Osteoblast (primary cell): Measurements from ENCODE around the gene PRPSAP1. TPM values are rescaled to one million over a fixed set of nuclear protein-coding genes. Genes with fewer than 3 reads are reported as not detected.
A peak's percentile ranks its signal among the peaks of the same experiment; 100 is the strongest.

Experiments used
- DNase-seq: peaks from one replicate; pipeline ENCODE4 v3.0.0; 2011; ENCODE audit warnings: low spot score, mixed read lengths; ENCODE audit not compliant: insufficient read length; ENCODE audit errors: missing footprints
- H2AFZ ChIP-seq: 2 replicates; pipeline ENCODE4 v1.6.0; 2011; ENCODE audit warnings: mild to moderate bottlenecking, low read length
- H3K27ac ChIP-seq: 2 replicates; pipeline ENCODE4 v1.5.1; 2011; ENCODE audit warnings: mild to moderate bottlenecking, low read depth, low read length, moderate library complexity
- H3K27me3 ChIP-seq: 2 replicates; pipeline ENCODE4 v1.6.0; 2012; ENCODE audit warnings: mild to moderate bottlenecking, control low read depth, inconsistent platforms, low read length, moderate library complexity; ENCODE audit not compliant: insufficient read depth
- H3K36me3 ChIP-seq: 2 replicates; pipeline ENCODE4 v1.5.1; 2011; ENCODE audit warnings: mild to moderate bottlenecking, low read length, control low read depth, moderate library complexity; ENCODE audit not compliant: insufficient read depth
- H3K4me1 ChIP-seq: 2 replicates; pipeline ENCODE4 v1.5.1; 2011; ENCODE audit warnings: mild to moderate bottlenecking, low read length, control low read depth, moderate library complexity; ENCODE audit not compliant: insufficient read depth
- H3K4me2 ChIP-seq: 2 replicates; pipeline ENCODE4 v1.6.0; 2011; ENCODE audit warnings: mild to moderate bottlenecking, low read length; ENCODE audit not compliant: insufficient read depth
- H3K4me3 ChIP-seq: fragments of 200-600 bp; sonication (generic); 3 replicates; pipeline ENCODE4 v1.5.1; 2012; ENCODE audit warnings: mild to moderate bottlenecking, low read length, inconsistent platforms; ENCODE audit not compliant: insufficient read depth
- H3K79me2 ChIP-seq: 2 replicates; pipeline ENCODE4 v1.6.0; 2012; ENCODE audit warnings: mild to moderate bottlenecking, low read length, control low read depth, inconsistent platforms; ENCODE audit not compliant: insufficient read depth
- H3K9me3 ChIP-seq: 2 replicates; pipeline ENCODE4 v1.5.1; 2011; ENCODE audit warnings: low read depth, low read length, control low read depth
- H4K20me1 ChIP-seq: 2 replicates; pipeline ENCODE4 v1.6.0; 2012; ENCODE audit warnings: mild to moderate bottlenecking, low read length, control low read depth; ENCODE audit not compliant: insufficient read depth
- CTCF ChIP-seq: IDR thresholded peaks from 2 replicates; pipeline ENCODE4 v1.5.1; 2011; ENCODE audit warnings: mild to moderate bottlenecking, low read depth, low read length, moderate library complexity; ENCODE audit errors: extremely low read depth
- total RNA-seq: library from RNA; depleted of rRNA; stranded (reverse); fragments of >200 nt; gene quantifications from 2 replicates; pipeline ENCODE4 v1.2.3, GENCODE V29; 2012

PRPSAP1 gene
- total RNA-seq, result 79.6 and 82.2 TPM in 2 replicates

GRCh38 chr17:76353599-76354316 is at the start of gene PRPSAP1:
Gene PRPSAP1 (minus strand): TSS chr17:76353916. CDS start chr17:76353703, 213 bp downstream.
- H3K9me3 ChIP-seq, result no peaks in the 10 kb centered on the region
- peak within 1 kb of the TSS; percentile 93 for H3K4me3 ChIP-seq
- H3K27me3 ChIP-seq, result no peaks in the 10 kb centered on the region
- H2AFZ ChIP-seq, result peak within 1 kb of the TSS; percentile 95
- H3K79me2 ChIP-seq, result peaks cover 38% of the 10 kb centered on the region
- peak; percentile 97 for DNase-seq
- H3K27ac ChIP-seq, result peak within 1 kb of the TSS; percentile 97
- peaks cover 6% of the 10 kb centered on the region for H4K20me1 ChIP-seq
- no peak for TF ChIP-seq CTCF
- no peaks in the 10 kb centered on the region for H3K36me3 ChIP-seq
- H3K4me2 ChIP-seq, result peak within 1 kb of the TSS; percentile 99
- peaks cover 22% of the 10 kb centered on the region for H3K4me1 ChIP-seq

- TF ChIP-seq CTCF, result no peak
- H4K20me1 ChIP-seq, result peaks cover 39% of the 10 kb centered on the region
These were observed 49.0 kb upstream of the PRPSAP1 start for GRCh38 chr17:76402711-76403110.

GRCh38 chr17:76399175-76400172 is 45.8 kb upstream of the PRPSAP1 start:
- peaks cover 75% of the 10 kb centered on the region for H3K36me3 ChIP-seq

More at GRCh38 chr17:76402711-76403110, 49.0 kb upstream of the PRPSAP1 start:
- Histone ChIP-seq H3K27me3 (no peaks in the 10 kb centered on the region), H3K4me1 (peaks cover 9% of the 10 kb centered on the region), H3K27ac (no peak overlapping the region), H2AFZ (no peak overlapping the region), H3K79me2 (peaks cover 25% of the 10 kb centered on the region), H3K4me3 (no peak overlapping the region), H3K4me2 (no peak overlapping the region), H3K9me3 (no peaks in the 10 kb centered on the region), H3K36me3 (peaks cover 57% of the 10 kb centered on the region)
- DNase-seq, result no peak

More at GRCh38 chr17:76399175-76400172, 45.8 kb upstream of the PRPSAP1 start:
- TF ChIP-seq CTCF, result no peak
- peaks cover 2% of the 10 kb centered on the region for H3K79me2 ChIP-seq
- peaks cover 15% of the 10 kb centered on the region for H4K20me1 ChIP-seq
- no peaks in the 10 kb centered on the region for H3K27me3 ChIP-seq
- no peak overlapping the region for H3K4me3 ChIP-seq
- H3K4me1 ChIP-seq, result no peaks in the 10 kb centered on the region
- no peak overlapping the region for H3K4me2 ChIP-seq
- H3K27ac ChIP-seq, result no peak overlapping the region
- DNase-seq, result peak; percentile 84
- H3K9me3 ChIP-seq, result no peaks in the 10 kb centered on the region
- H2AFZ ChIP-seq, result no peak overlapping the region
